ENCODE data around the gene MRAP. TPM values are rescaled to one million over a fixed set of nuclear protein-coding genes. Genes with fewer than 3 reads are reported as not detected.

The MRAP gene
- polyA plus RNA-seq, 2 donors, result 0.16 TPM; not detected in 1

- Histone ChIP-seq H3K27me3 (ENCODE audit: control insufficient read depth in 1 of 2, insufficient read depth in 2 of 2, low read length in 2 of 2) (no peaks in the 10 kb centered on the region), H3K4me3 (ENCODE audit: low read depth in 1 of 2, low read length in 2 of 2) (no peak overlapping the region), H3K36me3 (ENCODE audit: control insufficient read depth in 2 of 2, insufficient read depth in 2 of 2, low read length in 1 of 2) (peaks cover 18 to 26% of the 10 kb centered on the region in 2 donors), H3K27ac (ENCODE audit: low read depth in 2 of 2, low read length in 1 of 2) (no peak overlapping the region), H3K4me1 (ENCODE audit: control insufficient read depth in 2 of 2, insufficient read depth in 2 of 2, low read length in 1 of 2) (no peaks in the 10 kb centered on the region), H3K9me3 (ENCODE audit: control insufficient read depth in 2 of 2, insufficient read depth in 1 of 2, low read depth in 1 of 2, low read length in 1 of 2) (no peaks in the 10 kb centered on the region)
- WGBS, 2 donors, result 76 to 81% methylated on average over 3 of the region's 3 CpGs
These were observed 31.1 kb downstream of the MRAP start for GRCh38 chr21:32329776-32330175.

DNA sequence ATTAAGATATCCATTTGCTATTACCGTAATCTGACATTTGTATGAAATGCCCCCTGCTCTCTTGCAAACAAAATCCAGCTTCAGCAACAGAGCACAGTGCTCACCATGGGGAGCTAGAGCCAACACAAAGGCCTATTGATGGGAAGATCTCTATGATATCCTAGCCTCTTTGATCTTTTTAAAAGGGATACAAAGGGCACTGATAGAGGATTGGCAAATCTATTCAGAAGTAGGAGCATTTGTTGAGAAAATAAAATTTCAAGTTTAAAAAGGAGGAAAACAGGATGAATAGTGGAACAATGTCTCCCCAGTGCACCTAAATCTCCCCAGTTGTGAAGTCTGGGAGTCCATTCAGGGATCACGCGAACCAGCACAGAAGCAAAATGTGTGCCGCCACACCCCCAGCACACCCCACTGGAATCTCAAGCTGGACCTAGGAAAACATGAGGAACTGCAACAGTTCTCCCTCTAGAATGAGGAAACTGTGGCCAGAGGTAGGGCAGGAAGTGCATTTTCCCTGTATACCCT is 32.2 kb downstream of the MRAP start:
- Histone ChIP-seq H3K4me3 (ENCODE audit: low read depth in 1 of 2, low read length in 2 of 2) (no peak overlapping the region), H3K27me3 (ENCODE audit: control insufficient read depth in 1 of 2, insufficient read depth in 2 of 2, low read length in 2 of 2) (no peaks in the 10 kb centered on the region), H3K36me3 (ENCODE audit: control insufficient read depth in 2 of 2, insufficient read depth in 2 of 2, low read length in 1 of 2) (peaks cover 15 to 28% of the 10 kb centered on the region in 2 donors), H3K27ac (ENCODE audit: low read depth in 2 of 2, low read length in 1 of 2) (no peak overlapping the region), H3K4me1 (ENCODE audit: control insufficient read depth in 2 of 2, insufficient read depth in 2 of 2, low read length in 1 of 2) (no peaks in the 10 kb centered on the region), H3K9me3 (ENCODE audit: control insufficient read depth in 2 of 2, insufficient read depth in 1 of 2, low read depth in 1 of 2, low read length in 1 of 2) (no peaks in the 10 kb centered on the region)
- WGBS, 2 donors, result 84 to 96% methylated on average over 4 of the region's 4 CpGs

DNA sequence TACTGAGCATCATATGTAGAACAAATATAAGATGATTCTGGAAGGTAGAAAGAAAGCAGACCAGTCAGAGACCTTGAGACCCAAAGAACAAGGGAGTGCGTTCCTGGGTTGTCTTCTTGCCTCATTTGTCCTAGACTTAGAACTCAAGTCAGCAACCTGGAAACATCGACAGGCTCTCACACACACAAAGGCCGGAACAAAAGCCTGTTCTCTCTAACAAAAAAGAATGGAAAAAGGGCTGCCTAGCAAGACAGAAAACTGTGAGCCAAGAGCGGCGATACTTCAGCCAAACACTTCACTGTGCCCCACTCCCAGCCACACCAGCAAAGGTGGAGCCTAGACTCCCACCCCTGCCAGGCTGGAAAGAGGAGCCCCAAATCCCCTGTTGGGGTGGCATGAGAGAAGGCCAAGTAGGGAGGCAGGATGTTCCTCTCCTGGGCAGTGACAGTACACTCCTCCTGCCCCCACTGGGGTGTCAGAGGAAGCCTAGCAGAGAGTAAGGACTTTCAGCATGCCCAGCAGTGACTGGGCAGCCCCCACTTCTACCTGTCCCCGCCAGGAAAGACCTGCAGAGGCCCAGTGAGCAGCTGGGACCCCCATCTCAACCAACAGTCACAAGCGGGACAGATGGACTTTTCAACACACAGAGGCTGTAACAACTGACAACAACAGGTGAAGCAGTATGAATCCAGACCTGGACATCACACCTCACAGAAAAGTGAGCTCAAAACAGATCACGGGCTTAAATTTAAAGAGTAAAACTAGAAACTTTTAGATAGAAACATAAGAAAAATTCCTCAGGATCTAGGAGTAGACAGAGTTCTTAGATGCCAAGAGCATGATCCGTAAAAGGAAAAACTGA is 33.0 kb downstream of the MRAP start:
- H3K27ac ChIP-seq (ENCODE audit: low read depth in 2 of 2, low read length in 1 of 2), result no peak overlapping the region
- no peaks in the 10 kb centered on the region for H3K27me3 ChIP-seq (ENCODE audit: control insufficient read depth in 1 of 2, insufficient read depth in 2 of 2, low read length in 2 of 2)
- peaks cover 13 to 31% of the 10 kb centered on the region in 2 donors for H3K36me3 ChIP-seq (ENCODE audit: control insufficient read depth in 2 of 2, insufficient read depth in 2 of 2, low read length in 1 of 2)
- H3K4me1 ChIP-seq (ENCODE audit: control insufficient read depth in 2 of 2, insufficient read depth in 2 of 2, low read length in 1 of 2), result no peaks in the 10 kb centered on the region
- no peaks in the 10 kb centered on the region for H3K9me3 ChIP-seq (ENCODE audit: control insufficient read depth in 2 of 2, insufficient read depth in 1 of 2, low read depth in 1 of 2, low read length in 1 of 2)
- WGBS, 2 donors, result 93 to 94% methylated on average over 9 of the region's 9 CpGs
- H3K4me3 ChIP-seq (ENCODE audit: low read depth in 1 of 2, low read length in 2 of 2), result no peak overlapping the region

DNA sequence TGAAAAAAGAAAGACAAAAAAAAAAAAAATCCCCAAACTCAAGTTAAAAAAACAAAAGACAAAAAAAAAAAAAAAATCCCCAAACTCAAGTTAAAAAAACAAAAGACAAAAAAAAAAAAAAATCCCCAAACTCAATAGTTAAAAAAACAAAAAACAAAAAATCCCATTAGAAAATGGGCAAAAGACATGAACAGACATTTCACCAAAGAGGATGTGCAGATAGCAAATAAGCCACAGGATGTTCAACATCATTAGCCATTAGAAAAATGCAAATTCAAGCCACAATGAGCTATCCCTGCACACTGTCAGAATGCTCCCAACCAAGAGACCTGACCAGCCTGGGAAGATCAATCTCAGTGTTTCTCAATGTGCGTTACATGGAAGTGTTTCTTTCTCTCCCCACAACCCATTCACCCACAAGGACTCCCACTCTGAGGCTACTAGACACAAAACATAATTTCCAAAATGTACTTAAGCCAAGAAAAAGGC is 33.9 kb downstream of the MRAP start:
- no peak overlapping the region for H3K4me3 ChIP-seq (ENCODE audit: low read depth in 1 of 2, low read length in 2 of 2)
- H3K27ac ChIP-seq (ENCODE audit: low read depth in 2 of 2, low read length in 1 of 2), result no peak overlapping the region
- peaks cover 13 to 38% of the 10 kb centered on the region in 2 donors for H3K36me3 ChIP-seq (ENCODE audit: control insufficient read depth in 2 of 2, insufficient read depth in 2 of 2, low read length in 1 of 2)
- H3K27me3 ChIP-seq (ENCODE audit: control insufficient read depth in 1 of 2, insufficient read depth in 2 of 2, low read length in 2 of 2), result no peaks in the 10 kb centered on the region
- no peaks in the 10 kb centered on the region for H3K9me3 ChIP-seq (ENCODE audit: control insufficient read depth in 2 of 2, insufficient read depth in 1 of 2, low read depth in 1 of 2, low read length in 1 of 2)
- H3K4me1 ChIP-seq (ENCODE audit: control insufficient read depth in 2 of 2, insufficient read depth in 2 of 2, low read length in 1 of 2), result no peaks in the 10 kb centered on the region
- 89 to 98% methylated on average over 1 of the region's 1 CpG for WGBS, 2 donors

DNA sequence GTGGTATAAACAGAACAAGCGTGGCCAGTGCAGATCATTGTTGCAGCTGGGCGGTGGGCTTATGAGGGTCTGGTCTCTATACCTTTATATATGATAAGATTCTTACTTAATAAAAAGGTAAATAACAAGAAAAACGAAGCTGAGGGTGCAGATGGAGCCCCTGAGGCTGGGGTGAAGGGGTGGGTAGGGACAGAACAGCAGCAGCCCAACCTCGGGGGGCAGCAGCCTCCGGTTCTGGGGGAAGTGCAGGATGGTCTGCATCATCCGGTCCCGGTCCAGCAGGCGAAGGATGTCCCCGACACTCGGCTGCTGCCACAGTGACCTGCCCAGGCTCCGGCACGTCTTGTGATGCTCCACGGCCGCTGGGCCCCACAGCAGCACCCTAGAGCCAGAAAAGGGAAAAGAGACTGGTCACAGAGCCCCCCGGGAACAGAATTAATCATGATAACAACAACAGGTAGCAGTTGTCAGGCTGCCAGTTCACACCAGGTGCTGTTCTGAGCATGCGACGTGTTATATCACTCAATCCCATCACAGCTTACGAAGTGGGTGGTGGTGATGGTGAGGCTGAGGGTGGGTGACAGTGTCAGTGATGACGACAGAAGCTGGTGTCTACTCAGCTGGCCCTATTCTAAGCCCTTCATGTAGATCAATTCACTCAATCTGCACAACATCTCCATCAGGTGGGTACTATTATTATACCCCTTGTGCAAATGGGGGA is 35.5 kb downstream of the MRAP start:
- H3K36me3 ChIP-seq (ENCODE audit: control insufficient read depth in 2 of 2, insufficient read depth in 2 of 2, low read length in 1 of 2), result peaks cover 13 to 44% of the 10 kb centered on the region in 2 donors

DNA sequence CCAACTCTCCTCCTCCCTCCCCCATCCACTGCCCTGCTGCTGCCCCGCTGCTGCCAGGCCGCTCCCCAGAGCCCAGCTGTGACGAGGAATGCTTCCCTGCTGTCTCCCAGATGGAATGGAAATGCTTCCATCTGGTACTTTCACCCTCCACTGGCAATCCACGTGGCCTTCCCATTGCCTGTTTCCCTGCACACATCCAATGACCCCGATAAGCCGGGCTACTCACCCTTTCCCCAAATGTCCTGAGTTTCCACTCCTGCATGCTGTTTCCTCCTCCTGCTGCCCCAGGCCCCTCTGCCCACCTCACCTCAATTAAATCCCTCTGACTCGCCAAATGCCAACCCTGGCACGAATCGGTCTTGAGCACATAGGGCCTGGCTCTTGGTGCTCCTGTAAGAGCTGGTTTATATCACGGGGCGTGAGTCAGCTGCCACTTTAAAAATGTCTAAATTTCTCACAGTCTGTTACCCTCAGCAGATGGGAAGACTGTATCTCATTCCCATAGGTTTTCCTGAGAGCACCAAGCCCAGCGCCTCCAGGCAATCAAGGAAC is 36.4 kb downstream of the MRAP start:
- H3K4me3 ChIP-seq (ENCODE audit: low read depth in 1 of 2, low read length in 2 of 2), result no peak overlapping the region
- H3K4me1 ChIP-seq (ENCODE audit: control insufficient read depth in 2 of 2, insufficient read depth in 2 of 2, low read length in 1 of 2), result no peaks in the 10 kb centered on the region
- no peaks in the 10 kb centered on the region for H3K9me3 ChIP-seq (ENCODE audit: control insufficient read depth in 2 of 2, insufficient read depth in 1 of 2, low read depth in 1 of 2, low read length in 1 of 2)
- 90 to 91% methylated on average over 12 of the region's 12 CpGs for WGBS, 2 donors
- H3K27me3 ChIP-seq (ENCODE audit: control insufficient read depth in 1 of 2, insufficient read depth in 2 of 2, low read length in 2 of 2), result no peaks in the 10 kb centered on the region
- peaks cover 13 to 45% of the 10 kb centered on the region in 2 donors for H3K36me3 ChIP-seq (ENCODE audit: control insufficient read depth in 2 of 2, insufficient read depth in 2 of 2, low read length in 1 of 2)
- H3K27ac ChIP-seq (ENCODE audit: low read depth in 2 of 2, low read length in 1 of 2), result no peak overlapping the region

More for the DNA sequence above, 35.5 kb downstream of the MRAP start:
- Histone ChIP-seq H3K27ac (ENCODE audit: low read depth in 2 of 2, low read length in 1 of 2) (no peak overlapping the region), H3K4me1 (ENCODE audit: control insufficient read depth in 2 of 2, insufficient read depth in 2 of 2, low read length in 1 of 2) (no peaks in the 10 kb centered on the region), H3K4me3 (ENCODE audit: low read depth in 1 of 2, low read length in 2 of 2) (no peak overlapping the region), H3K27me3 (ENCODE audit: control insufficient read depth in 1 of 2, insufficient read depth in 2 of 2, low read length in 2 of 2) (no peaks in the 10 kb centered on the region), H3K9me3 (ENCODE audit: control insufficient read depth in 2 of 2, insufficient read depth in 1 of 2, low read depth in 1 of 2, low read length in 1 of 2) (no peaks in the 10 kb centered on the region)
- WGBS, 2 donors, result 94 to 96% methylated on average over 18 to 19 of the region's 19 CpGs

DNA sequence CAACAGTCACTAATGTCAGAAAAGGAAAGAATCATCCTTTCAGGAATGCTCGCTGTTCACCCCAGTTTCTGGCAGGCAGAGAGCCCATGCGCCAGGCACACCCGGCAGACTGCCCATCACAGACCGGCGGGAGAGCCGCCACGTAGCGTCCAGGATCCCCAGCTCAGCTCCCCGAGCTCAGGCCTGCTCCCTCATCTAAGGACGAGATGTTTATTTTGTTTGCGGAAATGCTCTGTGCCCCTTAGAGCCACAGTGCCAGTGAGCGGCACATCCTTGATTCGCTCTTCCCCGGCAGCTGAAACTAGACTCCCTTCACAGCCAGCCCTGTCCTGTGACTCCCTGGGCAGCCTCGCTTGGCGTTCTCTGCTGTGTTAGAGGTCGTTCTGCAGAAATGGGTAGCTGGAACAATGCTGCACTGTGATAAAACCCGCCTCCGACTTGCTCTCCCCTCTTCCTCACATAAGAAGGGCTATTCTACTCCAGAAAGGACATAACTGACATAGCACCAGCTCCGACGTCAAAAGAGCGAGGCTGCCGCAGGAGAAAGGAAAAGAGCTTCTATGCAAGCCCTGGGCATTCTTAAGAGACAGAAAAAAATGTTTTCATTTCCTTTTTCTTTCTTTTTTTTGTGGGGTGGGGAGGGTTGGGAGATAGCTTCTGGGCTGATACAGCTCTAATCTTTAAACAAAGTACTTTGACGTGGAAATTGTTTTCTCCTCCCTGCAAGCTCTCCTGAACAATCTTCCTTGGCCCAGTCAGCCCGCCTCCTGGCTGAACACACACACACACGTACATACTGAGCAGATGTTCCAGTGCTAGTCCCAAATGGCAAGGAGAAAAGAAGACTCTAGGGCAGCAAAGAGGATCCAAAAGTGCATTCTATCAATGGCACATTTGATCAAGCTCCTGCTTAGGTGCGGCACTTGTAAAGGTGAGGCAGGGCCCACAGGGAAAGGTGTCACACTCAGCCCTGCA is 37.2 kb downstream of the MRAP start:
- Histone ChIP-seq H3K4me3 (ENCODE audit: low read depth in 1 of 2, low read length in 2 of 2) (no peak overlapping the region), H3K36me3 (ENCODE audit: control insufficient read depth in 2 of 2, insufficient read depth in 2 of 2, low read length in 1 of 2) (peaks cover 13 to 46% of the 10 kb centered on the region in 2 donors), H3K9me3 (ENCODE audit: control insufficient read depth in 2 of 2, insufficient read depth in 1 of 2, low read depth in 1 of 2, low read length in 1 of 2) (no peaks in the 10 kb centered on the region), H3K27me3 (ENCODE audit: control insufficient read depth in 1 of 2, insufficient read depth in 2 of 2, low read length in 2 of 2) (no peaks in the 10 kb centered on the region), H3K4me1 (ENCODE audit: control insufficient read depth in 2 of 2, insufficient read depth in 2 of 2, low read length in 1 of 2) (no peaks in the 10 kb centered on the region), H3K27ac (ENCODE audit: low read depth in 2 of 2, low read length in 1 of 2) (no peak overlapping the region)
- 87% methylated on average over 27 of the region's 27 CpGs for WGBS, 2 donors

DNA sequence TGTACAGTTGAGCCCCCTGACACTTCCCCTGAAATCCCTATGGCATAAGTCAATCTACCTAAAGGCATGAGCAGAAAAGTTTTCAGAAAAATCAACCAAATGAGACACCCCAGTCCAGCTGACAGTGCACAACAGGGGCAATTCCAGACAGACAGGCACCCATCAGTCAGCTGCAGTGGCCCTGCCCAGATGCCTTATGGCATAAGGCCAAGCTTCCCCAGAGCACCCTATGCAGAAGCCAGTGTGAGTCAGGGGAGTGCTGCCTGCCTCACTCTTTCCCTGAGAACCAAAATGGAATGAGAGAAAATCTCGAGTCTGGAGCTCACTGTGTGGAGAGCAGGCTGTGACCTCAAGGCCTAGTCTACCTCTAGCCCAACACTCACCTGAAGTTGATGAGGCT is 38.1 kb downstream of the MRAP start:
- Histone ChIP-seq H3K36me3 (ENCODE audit: control insufficient read depth in 2 of 2, insufficient read depth in 2 of 2, low read length in 1 of 2) (peaks cover 13 to 45% of the 10 kb centered on the region in 2 donors), H3K27ac (ENCODE audit: low read depth in 2 of 2, low read length in 1 of 2) (no peak overlapping the region), H3K9me3 (ENCODE audit: control insufficient read depth in 2 of 2, insufficient read depth in 1 of 2, low read depth in 1 of 2, low read length in 1 of 2) (no peaks in the 10 kb centered on the region), H3K4me3 (ENCODE audit: low read depth in 1 of 2, low read length in 2 of 2) (no peak overlapping the region), H3K27me3 (ENCODE audit: control insufficient read depth in 1 of 2, insufficient read depth in 2 of 2, low read length in 2 of 2) (no peaks in the 10 kb centered on the region), H3K4me1 (ENCODE audit: control insufficient read depth in 2 of 2, insufficient read depth in 2 of 2, low read length in 1 of 2) (no peaks in the 10 kb centered on the region)
- 61 to 71% methylated on average over 1 of the region's 1 CpG for WGBS, 2 donors

Measured in esophagus (tissue), 2 donors.